HG02973 (cell line): Measurements from ENCODE around the gene NUDT16.

Experiments used
- ATAC-seq: cut with Tn5 transposase; IDR thresholded peaks from one replicate; pipeline ENCODE4 v1.9.1; 2021; ENCODE audit warnings: moderate library complexity; ENCODE audit not compliant: unreplicated experiment

Gene NUDT16

DNA sequence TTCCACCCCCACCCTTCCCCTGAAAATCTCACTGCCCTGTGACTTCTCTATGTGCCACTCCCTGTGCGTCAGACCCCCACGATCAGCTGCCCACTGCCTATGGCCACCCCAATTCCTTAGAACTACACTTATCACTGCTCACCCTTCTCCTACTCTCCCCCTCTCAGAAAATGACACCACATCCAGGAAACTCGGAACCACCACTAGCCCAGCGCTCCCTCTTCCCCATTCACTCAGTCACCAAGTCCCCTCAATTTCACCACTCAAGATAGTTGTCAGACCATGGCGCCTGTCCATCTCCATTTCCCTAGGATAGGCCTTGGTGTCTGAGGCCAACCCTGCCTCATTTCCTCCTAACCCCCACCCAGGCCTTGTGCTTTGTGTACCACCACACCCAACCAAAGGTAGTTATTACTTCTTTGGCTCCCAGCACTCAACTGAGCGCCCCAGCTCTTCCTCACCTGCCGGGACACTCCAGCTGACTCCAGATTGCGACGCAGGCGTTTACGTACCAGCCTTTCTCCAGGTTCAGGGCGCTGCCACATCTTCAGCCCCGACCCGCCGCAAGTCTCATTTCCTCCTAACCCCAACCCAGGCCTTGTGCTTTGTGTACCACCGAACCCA lies 641 bp upstream of the NUDT16 start:
- ATAC-seq: peak; percentile 2

DNA sequence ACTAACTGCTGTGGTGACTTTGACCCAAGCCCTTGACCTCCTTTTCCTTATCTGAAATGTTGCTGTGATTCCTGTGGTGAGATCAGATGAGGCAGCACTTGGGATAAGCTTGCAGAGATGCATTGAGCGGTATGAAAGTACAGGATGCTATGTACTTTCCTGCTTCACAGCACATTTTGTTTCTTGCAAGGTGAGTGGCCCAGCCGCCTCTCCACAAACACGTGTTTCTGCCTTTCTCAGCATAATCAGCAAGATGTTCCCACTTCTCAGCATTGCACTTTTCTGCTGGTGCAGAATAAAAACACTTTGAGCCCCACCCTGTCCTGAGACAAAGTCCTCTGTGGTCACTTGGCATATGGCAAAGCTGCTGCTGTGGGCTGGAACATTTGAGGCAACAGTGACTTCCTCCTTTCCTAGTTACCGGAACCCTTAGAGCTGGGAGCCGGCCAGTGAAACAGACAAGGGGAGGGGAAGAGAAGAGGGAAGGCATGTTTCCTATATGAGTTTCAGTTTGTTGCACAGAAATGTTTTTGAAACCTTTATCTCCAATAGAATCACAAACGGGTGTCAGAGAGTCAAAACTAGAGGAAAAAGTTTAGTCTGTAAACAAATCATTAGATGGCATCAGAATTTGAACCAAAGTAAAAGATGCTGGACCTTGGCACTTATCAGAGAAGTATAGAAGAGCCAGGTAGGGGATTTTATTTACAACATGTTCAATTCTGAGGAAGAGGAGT lies 5.0 kb downstream of the NUDT16 start:
- ATAC-seq: no peak

DNA sequence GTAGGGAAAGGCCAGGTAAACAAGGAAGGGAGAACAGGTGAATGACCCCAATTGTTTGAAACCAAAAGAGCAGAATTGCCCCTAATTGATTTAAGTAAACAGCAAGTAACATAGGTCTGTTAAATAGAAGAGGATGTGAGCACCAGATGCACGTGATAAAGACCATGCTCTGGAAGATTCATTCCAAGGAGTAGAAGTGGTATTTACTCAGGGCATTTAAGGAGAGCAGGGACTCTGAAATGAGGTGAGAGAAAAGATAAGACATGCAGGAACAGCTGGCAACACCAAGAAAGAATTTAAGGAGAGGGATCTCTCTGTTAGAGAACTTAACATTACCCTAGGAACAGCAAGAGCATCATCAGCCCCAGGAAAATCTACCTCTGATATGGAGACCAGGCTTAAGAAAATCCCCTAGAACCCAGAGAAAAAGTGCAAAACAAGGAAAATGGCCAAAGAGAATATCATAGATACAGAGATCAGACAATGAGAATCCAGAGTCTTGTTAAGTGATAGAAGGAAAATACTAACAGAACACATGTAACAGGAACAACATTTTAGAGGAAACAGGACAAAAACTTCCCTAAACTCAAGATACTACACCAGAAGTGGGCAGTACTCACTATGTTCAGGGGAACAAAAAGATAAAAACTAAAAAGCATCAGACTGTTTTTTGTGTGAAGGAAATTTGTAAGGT lies 6.4 kb downstream of the NUDT16 start:
- ATAC-seq: no peak

DNA sequence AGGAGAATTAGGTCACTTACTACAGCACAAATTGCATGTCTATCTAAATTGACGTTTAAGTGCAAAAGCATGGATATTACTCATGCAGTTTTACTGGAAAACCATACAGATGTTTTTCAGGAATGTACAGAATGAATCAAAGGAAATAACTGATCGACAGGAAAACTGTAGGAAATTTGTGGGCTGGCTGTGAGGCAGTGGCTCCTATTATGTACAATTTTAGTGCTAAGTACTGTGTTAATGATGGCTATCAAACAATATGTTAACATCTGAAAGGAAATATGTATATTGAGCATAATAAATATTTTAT lies 6.9 kb downstream of the NUDT16 start:
- no peak for ATAC-seq

DNA sequence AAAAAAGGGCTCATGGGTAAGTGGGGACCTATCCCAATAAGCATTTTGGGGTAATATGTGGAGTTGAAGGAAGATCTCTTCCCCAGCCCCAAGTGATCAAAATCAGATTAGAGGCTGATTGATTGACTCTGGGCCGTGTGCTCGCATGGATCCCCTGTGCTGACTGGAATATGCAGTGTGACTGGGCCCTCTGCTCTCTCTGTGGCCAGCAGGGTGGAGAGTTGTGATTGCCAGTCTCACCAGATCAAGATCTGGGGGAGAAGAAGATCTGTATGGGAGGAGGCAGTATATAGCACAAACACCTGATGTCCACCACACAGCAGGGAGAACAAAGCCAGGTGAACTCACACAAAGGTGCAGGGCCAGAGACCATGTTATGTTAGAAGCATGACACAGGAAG lies 8.8 kb downstream of the NUDT16 start:
- no peak for ATAC-seq

GRCh38 chr3:131393051-131393450 lies 11.5 kb downstream of the NUDT16 start:
- no peak for ATAC-seq

DNA sequence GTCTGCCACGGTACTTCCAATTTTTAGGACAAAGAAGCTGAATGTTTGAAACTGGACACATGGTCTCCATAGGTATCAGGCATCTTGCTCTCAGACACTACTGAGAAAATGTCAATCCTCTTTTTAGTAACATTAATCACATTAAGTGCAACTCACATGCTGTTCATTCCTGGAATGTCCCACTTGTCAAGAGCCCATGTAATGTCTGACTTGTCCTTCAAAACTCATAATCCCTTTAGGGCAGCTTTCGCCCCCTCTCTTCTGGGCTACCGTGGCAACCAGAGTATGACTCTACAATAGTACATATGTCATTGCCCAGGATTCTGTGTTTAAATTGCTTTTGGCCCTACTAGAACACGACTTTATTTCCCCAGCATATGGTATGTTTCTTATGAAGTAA lies 12.3 kb downstream of the NUDT16 start:
- ATAC-seq: no peak

- ATAC-seq: no peak
These were observed 12.8 kb downstream of the NUDT16 start for GRCh38 chr3:131394400-131394799.

DNA sequence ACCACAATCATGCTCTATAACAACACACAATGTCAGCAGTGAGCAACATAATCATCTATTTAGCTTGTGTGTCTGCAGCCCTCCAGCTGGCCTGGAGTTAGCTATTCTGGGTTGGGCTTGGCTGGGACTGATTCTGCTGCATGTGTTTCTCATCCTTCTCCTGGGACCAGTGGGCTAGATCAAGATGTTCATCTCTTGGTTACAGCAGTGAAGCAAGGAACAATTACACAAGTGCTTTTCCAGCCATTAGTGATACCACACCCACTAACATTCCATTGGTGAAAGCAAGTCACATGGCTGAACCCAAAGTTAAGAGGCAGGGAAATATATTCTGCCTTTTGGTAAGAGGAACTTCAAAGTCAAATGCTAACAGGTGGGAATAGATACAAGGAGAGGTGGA lies 14.6 kb downstream of the NUDT16 start:
- no peak for ATAC-seq

DNA sequence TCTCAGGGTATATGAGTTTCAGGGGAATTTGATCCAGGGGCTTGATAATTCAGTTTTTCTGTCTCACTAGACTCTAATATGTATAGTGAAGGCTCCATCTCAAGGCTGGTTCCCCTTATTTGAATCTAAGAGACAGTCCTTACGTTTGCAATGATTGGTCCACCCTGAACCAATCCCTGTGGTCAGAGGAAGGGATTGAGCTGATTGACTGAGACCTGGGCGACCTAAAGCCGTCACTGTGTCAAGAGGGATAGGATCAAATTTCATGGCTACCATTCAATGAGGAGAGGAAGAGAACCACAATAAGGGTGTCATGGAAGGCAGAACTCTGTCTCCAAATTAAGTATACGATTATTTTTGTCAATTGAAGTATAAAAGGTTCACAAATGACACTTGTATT lies 16.3 kb downstream of the NUDT16 start:
- ATAC-seq: no peak

DNA sequence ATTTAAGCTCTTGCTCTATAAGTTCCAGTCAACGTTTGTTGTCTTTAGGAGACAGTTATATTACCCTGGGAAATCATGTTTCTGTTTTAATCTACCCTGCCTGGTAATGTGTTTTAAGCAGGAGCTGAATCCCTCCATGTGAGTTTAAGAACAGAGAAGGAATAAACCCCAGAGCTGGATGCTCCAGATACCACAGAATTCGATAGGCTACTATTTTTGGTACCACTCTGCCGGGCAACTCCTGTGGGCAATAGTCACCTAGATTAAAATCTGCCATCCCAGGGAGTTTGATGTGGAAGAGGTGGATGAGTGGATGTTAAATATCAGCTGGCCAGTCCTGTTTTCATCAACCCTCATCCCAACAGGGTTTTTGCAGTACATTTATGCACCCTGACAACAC lies 20.4 kb downstream of the NUDT16 start:
- no peak for ATAC-seq

DNA sequence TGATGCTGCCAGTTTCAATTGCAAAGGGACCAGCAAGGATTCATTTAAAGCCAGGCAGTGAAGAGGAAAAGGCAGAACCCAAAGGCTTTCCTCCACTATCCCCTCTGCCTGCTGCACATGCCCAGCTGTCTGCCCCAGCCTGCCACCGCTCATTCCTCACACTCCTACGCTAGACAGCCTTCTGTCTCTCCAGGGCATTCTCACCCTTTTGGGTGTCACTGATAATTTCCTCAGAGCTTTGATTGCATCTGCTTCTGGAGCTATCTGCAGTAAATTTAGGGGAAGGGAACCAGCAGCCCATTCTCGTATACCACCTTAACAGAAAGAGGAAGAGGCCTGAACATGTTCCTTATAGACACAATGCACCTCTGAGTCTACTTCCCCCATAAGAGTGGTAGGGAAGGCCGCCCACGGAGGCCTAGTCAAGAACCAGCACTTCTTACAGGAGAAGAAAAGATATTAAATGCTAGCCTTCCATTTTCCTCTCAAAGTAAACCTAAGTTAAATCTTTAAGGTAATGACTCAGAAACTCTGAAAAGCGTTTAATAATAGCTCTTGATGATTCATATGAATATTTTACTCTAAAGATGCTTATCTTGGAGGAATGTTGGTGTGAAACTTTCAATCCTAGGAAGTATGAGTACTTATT lies 20.9 kb downstream of the NUDT16 start:
- no peak for ATAC-seq

- no peak for ATAC-seq
These were observed 21.8 kb downstream of the NUDT16 start for GRCh38 chr3:131403216-131403895.

DNA sequence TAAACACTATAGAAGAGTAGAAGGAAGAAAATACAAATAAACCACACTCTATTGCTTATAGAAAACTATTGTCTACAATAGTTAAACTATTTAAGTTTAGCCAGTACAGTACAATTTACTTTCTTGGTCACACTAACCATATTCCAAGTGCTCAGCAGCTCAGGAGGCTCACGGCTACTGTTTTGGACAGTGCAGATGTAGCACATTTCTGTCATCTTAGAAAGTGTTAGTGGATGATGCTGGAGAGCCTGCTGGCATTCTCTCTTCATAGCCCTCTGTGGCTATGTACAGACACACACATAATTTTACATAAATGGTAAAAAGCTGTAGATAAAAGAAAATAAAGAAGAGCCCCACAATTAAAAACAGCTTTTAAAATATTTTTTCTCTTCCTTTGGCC lies 23.8 kb downstream of the NUDT16 start:
- ATAC-seq: no peak

DNA sequence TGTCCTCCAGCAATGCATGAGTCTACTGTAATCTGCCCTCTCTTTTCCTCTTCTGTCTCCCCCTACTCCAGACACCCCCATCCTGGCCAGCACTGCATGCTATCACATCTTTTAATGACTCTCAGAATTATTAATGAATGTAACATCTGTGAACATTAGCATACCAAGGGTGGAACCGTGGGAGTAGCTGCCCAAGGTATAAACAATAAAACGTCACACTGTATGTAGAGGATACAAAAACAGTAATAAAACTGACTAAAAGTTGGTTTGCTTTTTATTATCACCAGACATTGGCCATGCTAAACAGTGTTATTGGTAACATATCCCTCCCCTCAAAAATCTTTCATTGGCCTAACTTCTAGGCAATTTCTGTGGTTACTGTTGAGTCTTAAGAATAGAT lies 24.7 kb downstream of the NUDT16 start:
- ATAC-seq: no peak

- no peak for ATAC-seq
These were observed 36.2 kb downstream of the NUDT16 start for GRCh38 chr3:131417751-131418150.

DNA sequence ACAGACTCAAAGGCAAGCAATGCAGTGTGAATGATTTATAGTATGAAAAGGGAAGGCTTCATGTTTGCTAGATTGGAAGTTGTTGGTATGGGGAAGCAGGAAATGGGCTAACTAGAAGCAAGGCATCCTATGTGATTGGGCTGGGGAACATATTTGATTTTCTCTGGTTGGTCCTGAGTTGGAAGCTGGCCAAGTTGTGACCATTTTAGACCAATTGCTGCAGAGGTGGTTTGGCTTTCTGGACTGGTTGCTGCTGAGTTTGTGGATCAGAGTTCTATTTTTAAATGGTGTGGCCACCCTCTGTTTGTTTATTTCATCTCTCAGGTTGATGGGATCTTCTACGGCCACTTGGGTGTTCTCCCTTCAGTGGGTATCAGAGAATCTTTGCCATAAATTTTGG lies 39.7 kb downstream of the NUDT16 start:
- no peak for ATAC-seq

GRCh38 chr3:131421957-131422498 lies 40.5 kb downstream of the NUDT16 start:
- ATAC-seq: no peak

DNA sequence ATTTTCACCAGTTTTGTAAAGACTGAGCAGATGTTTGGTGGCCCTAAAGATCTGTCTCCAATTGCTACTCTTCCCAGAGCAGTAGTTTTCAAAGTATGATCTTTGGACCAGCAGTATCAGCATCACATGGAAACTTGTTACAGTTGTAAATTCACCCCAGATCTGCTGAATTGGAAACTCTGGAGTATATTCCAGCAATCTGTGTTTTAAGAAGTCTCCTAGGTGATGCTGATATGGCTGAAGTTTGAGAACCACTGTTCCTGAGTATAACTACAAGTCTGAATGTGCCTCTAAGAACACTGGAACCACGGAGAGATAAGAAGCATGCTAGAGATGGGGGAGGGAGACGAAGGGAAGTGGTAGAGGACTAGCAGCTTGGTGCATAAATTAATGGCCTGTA lies 45.7 kb downstream of the NUDT16 start:
- no peak for ATAC-seq

GRCh38 chr3:131431754-131432153 lies 50.2 kb downstream of the NUDT16 start:
- no peak for ATAC-seq

DNA sequence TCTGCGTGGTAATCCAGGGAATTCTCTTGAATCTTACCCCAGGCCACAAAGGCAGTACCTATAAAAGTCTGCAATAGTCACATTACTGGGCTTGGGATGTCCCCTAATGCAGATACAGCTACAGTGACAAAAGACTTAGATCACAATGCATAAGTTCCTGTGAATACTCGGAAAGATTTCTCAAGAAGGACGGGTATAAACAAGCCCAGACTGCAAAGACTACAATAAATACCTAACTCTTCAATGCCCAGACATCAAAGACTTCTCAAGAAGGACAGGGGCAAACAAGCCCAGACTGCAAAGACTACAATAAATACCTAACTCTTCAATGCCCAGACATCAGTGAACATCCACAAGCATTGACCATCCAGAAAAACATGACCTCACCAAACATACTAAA lies 50.9 kb downstream of the NUDT16 start:
- ATAC-seq: no peak
